Kasumi-1 (cell line): ENCODE data around the gene ZNF679.
A peak's percentile ranks its signal among the peaks of the same experiment; 100 is the strongest.
"Not testable (repeated sequence)": the region's sequence is repeated elsewhere in the genome, so short reads cannot be mapped to it uniquely, and the experiment has no call there.

Source experiments
- DNase-seq, 2 experiments: peaks; one replicate each; lab custom pipeline; 2025; lab: John Stamatoyannopoulos, UW

ZNF679 gene

GRCh38 chr7:64310426-64310825, 82.2 kb downstream of the ZNF679 start:
- no peak for DNase-seq

GRCh38 chr7:64312826-64313225, 84.6 kb downstream of the ZNF679 start:
- DNase-seq, result no peak

- DNase-seq, result peak; percentile 97 to 98
These were observed 85.6 kb downstream of the ZNF679 start, which contains the start of gene ZNF736 for GRCh38 chr7:64313740-64314491. Gene ZNF736, plus strand, starts transcription at chr7:64313961. Its CDS starts 190 bp downstream, at chr7:64314151.

GRCh38 chr7:64314566-64314965, 86.3 kb downstream of the ZNF679 start:
- DNase-seq, result no peak

- DNase-seq, result not testable (repeated sequence)
These were observed 87.9 kb downstream of the ZNF679 start for GRCh38 chr7:64316031-64316742.
